GM12891 (cell line): ENCODE measurements around the gene AFF3.

ENCODE experiments used
- DNase-seq: peaks from one replicate; pipeline ENCODE4 v3.0.0; 2011; ENCODE audit warnings: low spot score; ENCODE audit not compliant: insufficient read length
- FAIRE-seq: peaks from 2 replicates; lab custom pipeline; 2011; peaks lifted over from hg19 to GRCh38; lab: Jason Lieb, UNC
- PAX5 ChIP-seq: IDR thresholded peaks from 2 replicates; pipeline ENCODE4 v1.6.1; 2011; ENCODE audit warnings: low read length, moderate library complexity, mild to moderate bottlenecking; ENCODE audit not compliant: insufficient read depth, severe bottlenecking
- POLR2A ChIP-seq: IDR thresholded peaks from 2 replicates; pipeline ENCODE4 v1.6.1; 2011; ENCODE audit warnings: low read depth, low read length, control low read depth
- POLR2AphosphoS5 ChIP-seq: IDR thresholded peaks from 2 replicates; pipeline ENCODE4 v1.6.1; 2011; ENCODE audit warnings: low read depth, low read length, control low read depth
- POU2F2 ChIP-seq: IDR thresholded peaks from 2 replicates; pipeline ENCODE4 v1.6.1; 2011; ENCODE audit warnings: low read depth, mild to moderate bottlenecking, control low read depth, low read length, moderate library complexity
- SPI1 ChIP-seq: IDR thresholded peaks from 2 replicates; pipeline ENCODE4 v1.6.1; 2011; ENCODE audit warnings: low read depth, low read length, control low read depth
- TAF1 ChIP-seq: IDR thresholded peaks from 2 replicates; pipeline ENCODE4 v1.6.1; 2011; ENCODE audit warnings: low read depth, low read length, control low read depth

The AFF3 gene

GRCh38 chr2:99694331-99694730 is 448.1 kb downstream of the AFF3 start:
- TF ChIP-seq PAX5 (no peak), POU2F2 (no peak), TAF1 (no peak), POLR2A (no peak), POLR2AphosphoS5 (no peak), SPI1 (no peak)
- no peak for DNase-seq
- FAIRE-seq = no peak

DNA sequence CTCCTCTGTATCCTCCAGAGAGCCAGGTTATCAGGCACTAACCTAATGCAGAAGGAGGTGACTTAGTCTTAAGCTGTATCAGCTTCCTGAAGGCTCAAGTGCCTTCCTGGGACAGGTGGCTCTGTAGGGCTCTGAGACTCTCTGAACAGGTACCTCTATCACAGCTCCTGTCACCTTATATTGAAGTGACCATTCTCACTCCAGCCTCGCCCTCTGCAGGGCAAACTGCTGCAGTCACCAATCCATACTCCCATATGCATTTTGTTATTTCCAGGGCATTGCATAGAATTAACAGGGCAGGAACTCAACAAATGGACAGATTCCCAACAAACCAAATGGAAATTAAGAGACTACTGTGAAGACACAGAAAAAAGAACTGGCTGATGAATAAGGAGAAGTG is 449.6 kb downstream of the AFF3 start:
- FAIRE-seq = no peak
- no peak for TF ChIP-seq POLR2A
- no peak for DNase-seq

GRCh38 chr2:99691926-99692325 is 450.5 kb downstream of the AFF3 start:
- TF ChIP-seq PAX5 = no peak
- no peak for TF ChIP-seq POLR2A
- no peak for TF ChIP-seq POU2F2
- no peak for TF ChIP-seq SPI1
- no peak for TF ChIP-seq POLR2AphosphoS5
- TF ChIP-seq TAF1 = no peak
- no peak for FAIRE-seq

DNA sequence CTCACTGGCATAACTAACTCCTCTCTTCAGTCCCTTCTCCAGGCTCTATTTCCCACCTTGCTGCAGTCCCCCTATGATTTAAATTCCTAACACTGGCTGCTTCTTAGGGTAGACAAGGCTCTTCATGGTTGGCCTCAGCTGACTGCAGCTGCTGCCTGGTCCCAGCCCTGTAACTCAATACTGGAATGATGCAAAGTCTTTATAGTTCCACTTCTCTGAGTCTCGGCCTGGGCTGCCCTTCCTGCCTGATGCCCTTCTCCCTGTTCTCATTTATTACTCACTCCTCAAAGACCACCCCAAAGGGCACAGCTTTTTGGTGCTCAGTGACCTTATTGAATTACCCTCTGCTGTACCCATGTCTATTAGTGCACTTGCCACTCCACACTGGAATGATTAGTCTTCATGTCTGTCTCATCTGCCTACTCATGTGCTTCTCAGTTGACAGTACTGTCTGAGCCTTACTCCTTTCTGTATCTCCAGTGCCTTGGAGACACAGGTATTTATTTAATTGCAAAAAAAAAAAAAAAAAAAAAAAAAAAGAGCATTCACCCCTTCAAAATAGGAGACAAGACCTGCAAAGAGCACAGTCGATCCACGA is 453.1 kb downstream of the AFF3 start:
- DNase-seq (no peak), FAIRE-seq (no peak)

More at GRCh38 chr2:99691926-99692325, 450.5 kb downstream of the AFF3 start:
- no peak for DNase-seq

DNA sequence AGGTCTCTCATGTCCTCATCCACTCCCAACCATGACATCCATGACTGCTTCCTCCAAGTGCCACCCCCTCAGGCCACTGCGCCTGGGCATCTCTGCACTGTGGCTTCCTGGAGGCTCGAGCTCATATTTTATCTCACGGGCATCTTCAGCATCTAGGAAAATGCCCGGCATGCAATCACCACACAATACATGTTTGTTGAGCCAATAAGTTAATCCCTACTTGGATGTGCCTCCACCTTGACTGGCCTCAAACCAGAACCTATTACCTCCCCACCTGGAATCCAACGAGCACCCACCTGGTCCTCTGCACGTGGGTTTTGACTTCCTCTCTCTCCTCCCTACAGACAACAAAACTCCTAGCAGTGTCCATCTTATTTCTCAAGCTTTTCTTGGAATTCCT is 453.7 kb downstream of the AFF3 start:
- FAIRE-seq = no peak
- no peak for DNase-seq
- TF ChIP-seq PAX5 = no peak
- no peak for TF ChIP-seq POLR2AphosphoS5
- TF ChIP-seq POLR2A = no peak
- TF ChIP-seq SPI1 = no peak
- no peak for TF ChIP-seq TAF1
- TF ChIP-seq POU2F2 = no peak

More for the DNA sequence above, 453.1 kb downstream of the AFF3 start:
- TF ChIP-seq PAX5 (no peak), TAF1 (no peak), POLR2A (no peak), POU2F2 (no peak), POLR2AphosphoS5 (no peak), SPI1 (no peak)

DNA sequence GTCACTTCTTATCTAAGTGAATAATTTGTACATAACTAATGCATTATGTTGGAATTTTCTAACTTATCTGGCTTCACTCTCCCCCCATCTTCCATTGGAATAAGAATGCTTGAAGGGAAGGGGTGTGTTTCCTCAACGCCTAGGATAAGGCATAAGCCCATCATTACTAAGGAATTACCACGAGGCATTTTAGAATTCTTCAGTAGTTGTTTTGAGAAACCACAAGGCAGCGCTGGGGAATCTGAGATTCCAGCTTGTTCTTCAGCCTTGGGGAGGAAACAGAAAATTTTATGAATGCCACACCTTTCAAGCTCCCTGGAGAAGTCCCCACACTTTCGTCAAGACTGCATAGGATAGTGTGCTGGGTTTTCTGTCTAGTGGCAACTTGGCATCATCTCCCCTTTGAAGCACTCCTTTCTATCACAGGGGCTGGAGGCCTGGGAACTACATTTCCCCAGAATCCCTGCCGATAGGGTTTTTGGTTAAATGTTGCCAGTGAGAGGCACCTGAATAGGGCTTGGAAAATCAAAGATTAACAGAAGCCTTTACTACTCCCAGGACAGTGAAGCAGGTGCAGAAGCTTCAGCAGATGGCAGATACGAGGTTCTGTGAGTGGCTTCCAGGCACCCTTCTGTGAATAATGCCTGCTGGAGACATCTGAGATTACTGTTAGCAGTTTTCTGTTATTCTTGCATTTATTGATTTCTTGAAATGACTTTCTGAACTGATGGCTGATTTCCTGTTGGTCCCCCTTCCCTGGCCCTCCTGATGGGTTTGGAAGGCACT is 459.9 kb downstream of the AFF3 start:
- FAIRE-seq (no peak), DNase-seq (no peak)
- TF ChIP-seq PAX5 (no peak), TAF1 (no peak), SPI1 (no peak), POU2F2 (no peak), POLR2A (no peak), POLR2AphosphoS5 (no peak)

GRCh38 chr2:99680946-99681345 is 461.4 kb downstream of the AFF3 start:
- DNase-seq (no peak), FAIRE-seq (no peak)
- TF ChIP-seq SPI1 = no peak
- no peak for TF ChIP-seq TAF1
- no peak for TF ChIP-seq PAX5
- no peak for TF ChIP-seq POLR2A
- no peak for TF ChIP-seq POLR2AphosphoS5
- TF ChIP-seq POU2F2 = no peak

DNA sequence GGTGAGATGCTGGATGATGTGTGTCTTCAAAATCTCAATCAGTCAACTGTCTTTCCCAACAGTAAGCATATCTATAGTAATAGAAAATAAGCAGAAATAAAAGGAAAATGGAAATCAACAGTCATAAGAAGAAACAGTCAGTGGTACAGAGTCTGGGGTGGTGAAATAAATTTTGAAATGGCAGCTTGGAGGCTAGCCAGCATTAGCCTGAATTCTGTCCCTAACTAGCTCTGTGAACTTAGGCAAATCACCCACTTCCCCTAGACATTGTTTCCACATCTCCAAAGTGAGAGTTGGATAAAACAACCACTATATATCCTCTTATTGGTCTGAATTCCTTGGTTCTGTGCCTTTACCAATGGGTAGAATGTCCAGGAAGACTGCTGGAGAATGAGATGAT is 462.9 kb downstream of the AFF3 start:
- FAIRE-seq (no peak), DNase-seq (no peak)
- no peak for TF ChIP-seq POLR2AphosphoS5
- no peak for TF ChIP-seq TAF1
- no peak for TF ChIP-seq PAX5
- TF ChIP-seq SPI1 = no peak

- no peak for DNase-seq
- no peak for TF ChIP-seq POU2F2
- no peak for TF ChIP-seq POLR2A
- TF ChIP-seq TAF1 = no peak
- no peak for TF ChIP-seq PAX5
- no peak for TF ChIP-seq SPI1
- no peak for TF ChIP-seq POLR2AphosphoS5
- no peak for FAIRE-seq
Measured at GRCh38 chr2:99678625-99679024, 463.8 kb downstream of the AFF3 start.

GRCh38 chr2:99677814-99678213 is 464.6 kb downstream of the AFF3 start:
- 0 out of 2 replicates have a peak, but pooled peaks have one; percentile 33 for TF ChIP-seq POU2F2
- no peak for TF ChIP-seq PAX5
- DNase-seq (no peak), FAIRE-seq (no peak)
